GM23248 (cell line): ENCODE results near the gene FTO.

Source experiments
- EZH2 ChIP-seq: fragments of 200-600 bp; sonication (generic); IDR thresholded peaks from 2 replicates; pipeline ENCODE4 v1.6.1; 2018; ENCODE audit warnings: antibody characterized with exemption, mild to moderate bottlenecking; ENCODE audit not compliant: insufficient read depth, poor library complexity, severe bottlenecking
- EZH2phosphoT487 ChIP-seq: fragments of 200-600 bp; sonication (generic); IDR thresholded peaks from 2 replicates; pipeline ENCODE4 v1.6.1; 2018; ENCODE audit warnings: antibody characterized with exemption, moderate library complexity, mild to moderate bottlenecking, low read depth; ENCODE audit not compliant: insufficient read depth

DNA sequence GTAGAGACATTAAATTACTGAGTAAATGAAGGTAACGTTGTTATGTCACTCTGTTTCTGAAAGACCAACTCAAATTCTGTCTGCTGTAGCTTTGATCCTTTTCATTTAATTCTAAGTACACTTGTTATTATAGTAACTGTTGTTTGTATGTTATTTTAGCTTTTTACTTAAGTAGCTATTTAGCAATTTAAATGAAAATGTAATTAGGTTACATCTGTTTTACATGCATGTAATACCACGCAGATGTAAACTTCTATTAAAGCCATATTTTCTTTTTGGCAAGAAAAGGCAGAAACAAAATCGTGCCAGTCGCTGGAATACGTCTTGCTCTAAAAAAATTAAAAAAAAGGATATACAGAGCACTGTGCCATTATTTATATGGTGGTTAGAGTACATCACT lies 282.8 kb downstream of the FTO start:
- TF ChIP-seq EZH2 (no peak), EZH2phosphoT487 (no peak)
